ENCODE results near the gene WSCD2.

GRCh38 chr12:108110844-108111243 is 18.2 kb upstream of the WSCD2 start:
- TF ChIP-seq CTCF (IDR thresholded peaks at IDR 0.05; ENCODE audit: insufficient read depth, low read length) (no peak), POLR2AphosphoS5 (IDR thresholded peaks at IDR 0.05; ENCODE audit: low read depth) (no peak), SPI1 (IDR thresholded peaks at IDR 0.05; ENCODE audit: borderline replicate concordance, low read depth) (no peak)
- TF ChIP-seq, protein P1, sequence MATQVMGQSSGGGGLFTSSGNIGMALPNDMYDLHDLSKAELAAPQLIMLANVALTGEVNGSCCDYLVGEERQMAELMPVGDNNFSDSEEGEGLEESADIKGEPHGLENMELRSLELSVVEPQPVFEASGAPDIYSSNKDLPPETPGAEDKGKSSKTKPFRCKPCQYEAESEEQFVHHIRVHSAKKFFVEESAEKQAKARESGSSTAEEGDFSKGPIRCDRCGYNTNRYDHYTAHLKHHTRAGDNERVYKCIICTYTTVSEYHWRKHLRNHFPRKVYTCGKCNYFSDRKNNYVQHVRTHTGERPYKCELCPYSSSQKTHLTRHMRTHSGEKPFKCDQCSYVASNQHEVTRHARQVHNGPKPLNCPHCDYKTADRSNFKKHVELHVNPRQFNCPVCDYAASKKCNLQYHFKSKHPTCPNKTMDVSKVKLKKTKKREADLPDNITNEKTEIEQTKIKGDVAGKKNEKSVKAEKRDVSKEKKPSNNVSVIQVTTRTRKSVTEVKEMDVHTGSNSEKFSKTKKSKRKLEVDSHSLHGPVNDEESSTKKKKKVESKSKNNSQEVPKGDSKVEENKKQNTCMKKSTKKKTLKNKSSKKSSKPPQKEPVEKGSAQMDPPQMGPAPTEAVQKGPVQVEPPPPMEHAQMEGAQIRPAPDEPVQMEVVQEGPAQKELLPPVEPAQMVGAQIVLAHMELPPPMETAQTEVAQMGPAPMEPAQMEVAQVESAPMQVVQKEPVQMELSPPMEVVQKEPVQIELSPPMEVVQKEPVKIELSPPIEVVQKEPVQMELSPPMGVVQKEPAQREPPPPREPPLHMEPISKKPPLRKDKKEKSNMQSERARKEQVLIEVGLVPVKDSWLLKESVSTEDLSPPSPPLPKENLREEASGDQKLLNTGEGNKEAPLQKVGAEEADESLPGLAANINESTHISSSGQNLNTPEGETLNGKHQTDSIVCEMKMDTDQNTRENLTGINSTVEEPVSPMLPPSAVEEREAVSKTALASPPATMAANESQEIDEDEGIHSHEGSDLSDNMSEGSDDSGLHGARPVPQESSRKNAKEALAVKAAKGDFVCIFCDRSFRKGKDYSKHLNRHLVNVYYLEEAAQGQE (IDR thresholded peaks at IDR 0.05; ENCODE audit: insufficient replicate concordance, low read depth) = no peak

All from HL-60 (cell line).